Naive thymus-derived CD4-positive, alpha-beta T cell (primary cell): ENCODE data around the gene CD300LF. TPM values are rescaled to one million over a fixed set of nuclear protein-coding genes. Genes with fewer than 3 reads are reported as not detected.

Experiments used
- ATAC-seq: fragments of 150-1000 bp; cut with Tn5 transposase; 2 replicates; pipeline ENCODE4 v1.10.0; 2021; ENCODE audit warnings: mild to moderate bottlenecking, moderate library complexity
- CTCF ChIA-PET: fragments of 350-600 bp; sonication (Branson Sonifier 250); formaldehyde crosslinking; loops from one replicate; lab custom pipeline; 2021; ENCODE audit warnings: antibody characterized with exemption; lab: Charles Lee
- POLR2A ChIA-PET: fragments of 350-600 bp; sonication (Branson Sonifier 250); formaldehyde crosslinking; loops from one replicate; lab custom pipeline; 2021; ENCODE audit warnings: antibody characterized with exemption, inconsistent platforms; lab: Charles Lee
- DNase-seq, 9 donors: peaks; one replicate each; pipeline versions ENCODE4 v3.0.0 to v3.0.0-alpha.2; 2020 to 2022; ENCODE audit warnings: mixed read lengths in 1 of 9
- H3K27ac ChIP-seq: one replicate; pipeline ENCODE4 v1.7.0; 2013; ENCODE audit warnings: mild to moderate bottlenecking, low read depth, low read length, moderate library complexity
- H3K27me3 ChIP-seq, 2 donors: one replicate each; pipeline ENCODE4 v1.7.0; 2013; ENCODE audit warnings: low read length in 2 of 2, mild to moderate bottlenecking in 2 of 2, moderate library complexity in 2 of 2; ENCODE audit not compliant: control insufficient read depth in 2 of 2, insufficient read depth in 2 of 2
- H3K36me3 ChIP-seq, 3 experiments: 1 replicate in 2 of 3; 2 replicates in 1 of 3; pipeline ENCODE4 v1.7.0; 2013; ENCODE audit warnings: low read length in 3 of 3, mild to moderate bottlenecking in 3 of 3, moderate library complexity in 1 of 3; ENCODE audit not compliant: insufficient read depth in 3 of 3, control insufficient read depth in 2 of 3
- H3K4me1 ChIP-seq, 2 donors: one replicate each; pipeline ENCODE4 v1.7.0; 2013; ENCODE audit warnings: low read length in 2 of 2, mild to moderate bottlenecking in 2 of 2, moderate library complexity in 1 of 2; ENCODE audit not compliant: control insufficient read depth in 2 of 2, insufficient read depth in 2 of 2
- H3K4me3 ChIP-seq: 2 replicates; pipeline ENCODE4 v1.7.0; 2013; ENCODE audit warnings: mild to moderate bottlenecking, low read length
- H3K9me3 ChIP-seq, 3 experiments: 1 replicate in 2 of 3; 2 replicates in 1 of 3; pipeline ENCODE4 v1.7.0; 2013; ENCODE audit warnings: low read length in 3 of 3; ENCODE audit not compliant: control insufficient read depth in 2 of 3
- H3K27ac Mint-ChIP-seq, 9 donors: one replicate each; pipeline ENCODE4 v1.8.0; 2020 to 2022; ENCODE audit warnings: mixed read lengths in 9 of 9, mild to moderate bottlenecking in 8 of 9, moderate library complexity in 5 of 9, inconsistent platforms in 2 of 9
- H3K27me3 Mint-ChIP-seq, 5 donors: one replicate each; pipeline ENCODE4 v1.8.0; 2021 to 2022; ENCODE audit warnings: mixed read lengths in 5 of 5, mild to moderate bottlenecking in 1 of 5
- H3K36me3 Mint-ChIP-seq, 5 donors: one replicate each; pipeline ENCODE4 v1.8.0; 2020 to 2022; ENCODE audit warnings: mixed read lengths in 5 of 5, mild to moderate bottlenecking in 3 of 5, inconsistent platforms in 1 of 5
- H3K4me1 Mint-ChIP-seq, 7 donors: one replicate each; pipeline ENCODE4 v1.8.0; 2020 to 2022; ENCODE audit warnings: mixed read lengths in 7 of 7, mild to moderate bottlenecking in 3 of 7, inconsistent platforms in 1 of 7
- H3K4me3 Mint-ChIP-seq, 10 donors: one replicate each; pipeline ENCODE4 v1.8.0; 2020 to 2022; ENCODE audit warnings: mild to moderate bottlenecking in 10 of 10, mixed read lengths in 10 of 10, moderate library complexity in 6 of 10, inconsistent platforms in 2 of 10
- H3K9me3 Mint-ChIP-seq, 11 donors: one replicate each; pipeline ENCODE4 v1.8.0; 2020 to 2022; ENCODE audit warnings: mixed read lengths in 11 of 11, mild to moderate bottlenecking in 4 of 11, inconsistent platforms in 1 of 11, moderate library complexity in 1 of 11
- intact Hi-C, 2 donors: fragments of 100-400 bp; cut with micrococcal nuclease; formaldehyde crosslinking; loops; one replicate each; pipeline ENCODE4 v1.15.1; 2023
- polyA plus RNA-seq, 2 donors: library from polyadenylated mRNA; unstranded; fragments of 300-500 nt; fragmentation: Illumina TruSeq; gene quantifications; one replicate each; pipeline ENCODE4 v1.2.3, GENCODE V29; 2021
- total RNA-seq, 6 experiments: library from RNA in 5 of 6; stranded (reverse) in 5 of 6; gene quantifications; 1 replicate in 5 of 6; 2 replicates in 1 of 6; pipeline ENCODE4 v1.2.3 and lab custom pipeline; 2021 to 2026

The CD300LF gene
- total and polyA plus RNA-seq, 7 experiments from 2014 or later = 0.46 to 41.0 (median 2.7) TPM; not detected in 3

DNA sequence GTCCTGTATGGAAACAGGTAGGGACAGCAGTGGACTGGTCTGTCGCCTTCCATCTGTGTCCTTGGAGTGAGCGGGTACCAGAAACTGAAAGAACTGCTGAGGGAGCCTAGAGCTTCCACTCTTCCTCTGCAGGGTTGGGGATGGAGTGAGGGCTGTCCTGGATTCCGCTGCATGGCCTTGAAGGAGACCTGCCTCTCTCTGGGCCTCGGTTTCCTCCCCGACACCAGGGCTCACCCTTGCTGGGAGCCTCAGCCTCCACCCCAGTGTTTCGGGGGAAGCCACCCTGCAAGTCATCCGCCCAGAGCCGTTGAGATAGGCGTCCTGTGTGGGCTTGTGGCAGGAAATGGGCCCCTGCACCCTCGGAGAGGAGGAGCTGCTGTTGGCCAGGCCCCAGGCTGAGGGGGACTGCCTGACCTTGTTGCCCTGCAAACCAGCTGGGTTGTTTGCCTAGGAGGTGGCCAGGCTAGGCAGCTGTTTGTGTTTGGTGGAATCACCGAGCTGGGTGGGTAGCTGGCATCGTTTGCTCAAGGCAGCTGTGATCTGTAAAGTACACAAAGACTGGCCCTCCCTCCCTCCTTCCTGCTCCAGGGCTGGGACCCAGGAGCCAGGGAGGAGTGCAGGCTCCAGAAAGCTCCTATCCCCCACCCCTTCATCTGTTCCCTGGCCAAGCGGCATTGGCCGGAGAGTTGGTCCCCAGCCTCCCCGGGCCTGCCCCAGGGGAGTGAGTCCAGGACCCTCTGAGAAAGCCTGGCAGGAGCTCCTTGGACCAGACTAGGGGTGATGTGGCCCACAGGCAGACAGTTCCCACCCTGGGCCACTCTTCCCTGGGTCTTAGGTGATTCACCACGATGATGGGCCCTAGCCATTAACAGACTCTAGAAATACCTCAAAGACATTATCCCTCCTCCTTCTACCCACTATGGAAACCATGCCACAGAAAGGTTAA, 25.6 kb upstream of the CD300LF start:
- POLR2A ChIA-PET = interaction anchor here (0.5 to 4.6 kb wide), 13 partner anchors 8 to 135 kb away, joined by 3 to 54 read pairs (median 18); partner anchors contain the start of genes FDXR and NAT9
- H3K4me1 ChIP-seq = peaks cover 55% of the 10 kb centered on the region in 2 donors
- peaks cover 0 to 2% (median 0%) of the 10 kb centered on the region in 11 donors for H3K9me3 Mint-ChIP-seq
- peak overlapping the region; percentile 95 for H3K4me3 ChIP-seq
- peaks cover 57 to 71% (median 68%) of the 10 kb centered on the region in 7 donors for H3K4me1 Mint-ChIP-seq
- H3K27ac Mint-ChIP-seq = peak overlapping the region; percentile 79 to 99 (median 93)
- no peaks in the 10 kb centered on the region for H3K9me3 ChIP-seq
- DNase-seq = peak; percentile 51 to 77 (median 68)
- peaks cover 0 to 19% (median 0%) of the 10 kb centered on the region in 5 donors for H3K36me3 Mint-ChIP-seq
- no peaks in the 10 kb centered on the region for H3K36me3 ChIP-seq
- CTCF ChIA-PET = interaction anchor here (0.6 to 6.7 kb wide), 17 partner anchors 8 to 172 kb away, joined by 3 to 166 read pairs (median 7); partner anchors contain the start of gene NAT9
- H3K27me3 ChIP-seq = no peaks in the 10 kb centered on the region
- H3K4me3 Mint-ChIP-seq = peak overlapping the region; percentile 85 to 97 (median 92)
- H3K27me3 Mint-ChIP-seq = peaks cover 0 to 17% (median 0%) of the 10 kb centered on the region in 5 donors
- ATAC-seq = peak; percentile 78
- intact Hi-C loops = loop anchor here (1.0 to 10.0 kb wide), 4 partner anchors 10 to 134 kb away; partner anchors contain the start of genes FDXR (in 1 of the 2) and NHERF1 (in 1 of the 2)
- peak overlapping the region; percentile 71 for H3K27ac ChIP-seq

DNA sequence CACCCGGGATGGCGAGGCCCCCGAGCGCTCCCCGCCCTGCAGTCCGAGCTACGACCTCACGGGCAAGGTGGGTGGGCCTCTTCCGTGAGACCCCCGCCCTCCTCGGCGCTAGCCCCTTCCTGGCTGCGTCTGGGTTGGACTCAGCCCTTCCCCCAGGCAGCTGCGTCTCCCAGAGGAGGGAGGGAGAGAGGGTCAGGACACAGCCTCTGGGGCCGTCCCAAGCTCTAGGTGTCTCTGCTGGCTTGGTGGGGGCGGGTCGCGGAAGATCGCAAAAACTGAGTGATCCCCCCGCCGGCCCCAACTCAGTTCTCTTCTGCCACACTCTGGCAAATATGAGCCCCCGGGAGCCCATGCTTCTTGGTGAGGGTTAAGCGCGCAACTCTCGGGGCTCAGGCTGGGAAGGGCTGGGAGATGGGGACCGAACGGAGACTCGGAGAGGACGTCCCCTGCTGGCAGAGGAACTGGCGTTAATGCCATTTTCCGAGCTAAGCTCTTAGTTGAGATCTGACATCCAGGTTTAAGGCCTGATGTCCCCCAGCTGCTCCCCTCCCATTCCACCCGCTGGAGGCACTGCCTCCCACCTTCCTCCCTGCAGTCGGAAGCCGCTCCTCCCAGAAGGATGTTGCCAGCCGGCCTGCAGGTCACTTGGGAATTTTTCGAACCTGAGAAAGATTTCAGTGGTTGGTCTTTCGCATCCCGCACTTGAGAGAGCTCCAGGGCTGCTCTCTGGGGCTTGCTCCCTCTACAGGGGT, 24.8 kb upstream of the CD300LF start:
- Histone ChIP-seq H3K9me3 (no peaks in the 10 kb centered on the region), H3K36me3 (no peaks in the 10 kb centered on the region), H3K4me3 (peak overlapping the region; percentile 95), H3K4me1 (peaks cover 46 to 47% of the 10 kb centered on the region in 2 donors), H3K27ac (peak overlapping the region; percentile 71), H3K27me3 (no peaks in the 10 kb centered on the region)
- ATAC-seq (peak; percentile 48), DNase-seq (peak in 5 of 9 donors; percentile 36 to 53 (median 44))
- Mint-ChIP-seq H3K4me1 (peaks cover 51 to 63% (median 60%) of the 10 kb centered on the region in 7 donors), H3K27ac (peak overlapping the region; percentile 79 to 99 (median 93)), H3K36me3 (peaks cover 0 to 12% (median 0%) of the 10 kb centered on the region in 5 donors), H3K9me3 (peaks cover 0 to 2% (median 0%) of the 10 kb centered on the region in 11 donors), H3K27me3 (peaks cover 0 to 17% (median 0%) of the 10 kb centered on the region in 5 donors), H3K4me3 (peak overlapping the region; percentile 85 to 97 (median 92))
- intact Hi-C loops = loop anchor here (1.0 to 10.0 kb wide), 8 partner anchors 11 to 359 kb away; partner anchors contain the start of genes FDXR (in 1 of the 2) and NHERF1 (in 1 of the 2)
- ChIA-PET POLR2A (interaction anchor here (0.5 to 4.6 kb wide), 13 partner anchors 9 to 135 kb away, joined by 3 to 54 read pairs (median 18); partner anchors contain the start of genes FDXR and NAT9), CTCF (interaction anchor here (0.5 to 6.7 kb wide), 20 partner anchors 9 to 250 kb away, joined by 3 to 166 read pairs (median 4); partner anchors contain the start of genes CDR2L and NAT9)

DNA sequence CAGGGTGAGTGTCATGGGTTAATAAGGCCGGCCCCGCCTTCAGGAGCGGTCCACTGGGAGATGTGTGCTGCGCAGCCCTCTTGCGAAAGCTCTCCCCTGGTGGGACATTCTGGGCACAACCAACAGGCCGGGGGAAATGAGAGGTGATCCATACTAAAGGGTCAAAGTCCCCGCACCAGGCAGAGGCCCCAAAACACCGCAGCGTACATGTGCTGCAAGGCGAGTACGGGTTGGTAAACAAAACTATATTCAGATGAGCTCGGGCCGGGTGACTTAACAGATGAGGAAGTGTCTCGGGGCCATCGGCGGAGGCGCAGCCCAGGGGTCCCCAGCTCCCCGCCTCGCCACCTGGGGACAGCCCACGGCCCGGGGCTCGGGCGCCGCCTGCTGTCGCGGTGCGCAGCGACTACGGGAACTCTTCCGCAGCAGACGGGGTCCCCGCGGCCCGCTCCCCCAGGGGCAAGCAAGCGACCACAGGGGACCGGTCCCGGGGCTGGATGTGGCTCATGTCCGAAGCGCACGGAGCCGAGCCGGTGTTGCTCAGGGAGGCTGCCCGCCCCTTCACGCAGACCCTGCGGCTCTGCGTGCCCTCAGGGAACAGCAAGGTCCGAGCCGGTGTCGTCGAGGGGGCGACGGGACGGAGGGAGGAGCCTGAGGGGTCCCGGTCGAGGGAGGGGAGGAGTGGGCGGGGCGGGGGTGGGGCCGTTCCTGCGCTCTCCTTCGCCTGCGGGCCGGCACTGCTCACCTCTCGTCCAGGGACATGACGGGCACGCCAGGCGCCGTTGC, 24.0 kb upstream of the CD300LF start, which contains the start of gene RAB37:
Gene RAB37 (plus strand): TSS at position 744 of the 786 bp plus-strand sequence. CDS start 17 bp downstream, at position 761.
- H3K27me3 Mint-ChIP-seq = peaks cover 0 to 17% (median 0%) of the 10 kb centered on the region in 5 donors
- H3K27ac Mint-ChIP-seq = peak within 1 kb of the TSS; percentile 79 to 99 (median 93)
- ChIA-PET CTCF (interaction anchor here (0.5 to 6.7 kb wide), 28 partner anchors 10 to 358 kb away, joined by 3 to 166 read pairs (median 4); partner anchors contain the start of genes CDR2L and NAT9), POLR2A (interaction anchor here (0.7 to 4.6 kb wide), 10 partner anchors 10 to 137 kb away, joined by 3 to 54 read pairs (median 20); partner anchors contain the start of genes FDXR and NAT9)
- Histone ChIP-seq H3K4me3 (peak within 1 kb of the TSS; percentile 95), H3K27ac (peak within 1 kb of the TSS; percentile 71), H3K4me1 (peaks cover 39 to 40% of the 10 kb centered on the region in 2 donors), H3K27me3 (no peaks in the 10 kb centered on the region), H3K9me3 (no peaks in the 10 kb centered on the region), H3K36me3 (no peaks in the 10 kb centered on the region)
- ATAC-seq = peak; percentile 66
- peaks cover 0 to 2% (median 0%) of the 10 kb centered on the region in 11 donors for H3K9me3 Mint-ChIP-seq
- H3K36me3 Mint-ChIP-seq = peaks cover 0 to 12% (median 0%) of the 10 kb centered on the region in 5 donors
- DNase-seq = peak in 7 of 9 donors; percentile 35 to 59 (median 46)
- peaks cover 43 to 55% (median 52%) of the 10 kb centered on the region in 7 donors for H3K4me1 Mint-ChIP-seq
- intact Hi-C loops = loop anchor here (1.0 to 10.0 kb wide), 6 partner anchors 50 to 358 kb away; no protein-coding TSS in a partner anchor
- H3K4me3 Mint-ChIP-seq = peak within 1 kb of the TSS; percentile 85 to 97 (median 92)

DNA sequence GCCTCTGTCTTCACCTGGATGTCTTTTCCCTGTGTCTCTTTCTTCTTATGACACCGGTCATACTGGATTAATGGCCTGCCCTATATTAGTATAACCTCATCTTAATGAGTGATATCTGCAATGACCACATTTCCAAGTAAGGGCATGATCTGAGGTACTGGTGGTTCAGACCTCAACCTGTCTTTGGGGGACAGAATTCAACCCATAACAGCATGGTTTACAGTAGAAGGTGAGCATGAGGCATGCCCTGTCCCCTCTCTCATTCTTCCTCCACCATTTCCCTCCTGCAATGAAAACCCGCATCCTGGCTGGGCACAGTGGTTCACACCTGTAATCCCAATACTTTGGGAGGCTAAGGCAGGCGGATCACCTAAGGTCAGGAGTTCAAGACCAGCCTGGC, 21.5 kb upstream of the CD300LF start:
- Mint-ChIP-seq H3K4me3 (peak overlapping the region in 1 of 10 donors; percentile 57), H3K27me3 (peaks cover 0 to 17% (median 0%) of the 10 kb centered on the region in 5 donors), H3K4me1 (peaks cover 23 to 45% (median 30%) of the 10 kb centered on the region in 7 donors), H3K9me3 (no peaks in the 10 kb centered on the region), H3K27ac (peak overlapping the region in 5 of 9 donors; percentile 19 to 76 (median 59)), H3K36me3 (peaks cover 0 to 7% (median 0%) of the 10 kb centered on the region in 5 donors)
- Histone ChIP-seq H3K27me3 (no peaks in the 10 kb centered on the region), H3K4me3 (no peak overlapping the region), H3K27ac (no peak overlapping the region), H3K36me3 (no peaks in the 10 kb centered on the region), H3K4me1 (peaks cover 16 to 37% of the 10 kb centered on the region in 2 donors), H3K9me3 (no peaks in the 10 kb centered on the region)
- intact Hi-C loops = loop anchor here in 1 of 2 donors (10.0 kb wide), 1 partner anchor 49 kb away; no protein-coding TSS in a partner anchor
- ChIA-PET CTCF (interaction anchor here (1.2 to 6.7 kb wide), 2 partner anchors 41 to 76 kb away, joined by 3 to 166 read pairs; partner anchors contain the start of gene NAT9), POLR2A (interaction anchor here (0.7 kb wide), 1 partner anchor 20 kb away, joined by 4 read pairs; no protein-coding TSS in a partner anchor)
- ATAC-seq (no peak), DNase-seq (no peak)
